Osteoblast (primary cell): Measurements from ENCODE around the gene OBSCN. TPM values are rescaled to one million over a fixed set of nuclear protein-coding genes. Genes with fewer than 3 reads are reported as not detected.

Experiments
- DNase-seq: peaks from one replicate; pipeline ENCODE4 v3.0.0; 2011; ENCODE audit warnings: low spot score, mixed read lengths; ENCODE audit not compliant: insufficient read length; ENCODE audit errors: missing footprints
- H2AFZ ChIP-seq: 2 replicates; pipeline ENCODE4 v1.6.0; 2011; ENCODE audit warnings: mild to moderate bottlenecking, low read length
- H3K27ac ChIP-seq: 2 replicates; pipeline ENCODE4 v1.5.1; 2011; ENCODE audit warnings: mild to moderate bottlenecking, low read depth, low read length, moderate library complexity
- H3K27me3 ChIP-seq: 2 replicates; pipeline ENCODE4 v1.6.0; 2012; ENCODE audit warnings: mild to moderate bottlenecking, control low read depth, inconsistent platforms, low read length, moderate library complexity; ENCODE audit not compliant: insufficient read depth
- H3K36me3 ChIP-seq: 2 replicates; pipeline ENCODE4 v1.5.1; 2011; ENCODE audit warnings: mild to moderate bottlenecking, low read length, control low read depth, moderate library complexity; ENCODE audit not compliant: insufficient read depth
- H3K4me1 ChIP-seq: 2 replicates; pipeline ENCODE4 v1.5.1; 2011; ENCODE audit warnings: mild to moderate bottlenecking, low read length, control low read depth, moderate library complexity; ENCODE audit not compliant: insufficient read depth
- H3K4me2 ChIP-seq: 2 replicates; pipeline ENCODE4 v1.6.0; 2011; ENCODE audit warnings: mild to moderate bottlenecking, low read length; ENCODE audit not compliant: insufficient read depth
- H3K4me3 ChIP-seq: fragments of 200-600 bp; sonication (generic); 3 replicates; pipeline ENCODE4 v1.5.1; 2012; ENCODE audit warnings: mild to moderate bottlenecking, low read length, inconsistent platforms; ENCODE audit not compliant: insufficient read depth
- H3K79me2 ChIP-seq: 2 replicates; pipeline ENCODE4 v1.6.0; 2012; ENCODE audit warnings: mild to moderate bottlenecking, low read length, control low read depth, inconsistent platforms; ENCODE audit not compliant: insufficient read depth
- H3K9me3 ChIP-seq: 2 replicates; pipeline ENCODE4 v1.5.1; 2011; ENCODE audit warnings: low read depth, low read length, control low read depth
- H4K20me1 ChIP-seq: 2 replicates; pipeline ENCODE4 v1.6.0; 2012; ENCODE audit warnings: mild to moderate bottlenecking, low read length, control low read depth; ENCODE audit not compliant: insufficient read depth
- CTCF ChIP-seq: IDR thresholded peaks from 2 replicates; pipeline ENCODE4 v1.5.1; 2011; ENCODE audit warnings: mild to moderate bottlenecking, low read depth, low read length, moderate library complexity; ENCODE audit errors: extremely low read depth
- total RNA-seq: library from RNA; depleted of rRNA; stranded (reverse); fragments of >200 nt; gene quantifications from 2 replicates; pipeline ENCODE4 v1.2.3, GENCODE V29; 2012

OBSCN gene
- total RNA-seq, 1 donor, result 2.9 TPM

- Histone ChIP-seq H3K79me2 (no peaks in the 10 kb centered on the region), H3K27ac (no peak overlapping the region), H3K4me3 (no peak overlapping the region), H3K36me3 (no peaks in the 10 kb centered on the region), H2AFZ (no peak overlapping the region), H4K20me1 (no peaks in the 10 kb centered on the region), H3K4me2 (no peak overlapping the region), H3K9me3 (no peaks in the 10 kb centered on the region), H3K4me1 (peaks cover 5% of the 10 kb centered on the region), H3K27me3 (no peaks in the 10 kb centered on the region)
- TF ChIP-seq CTCF, result no peak
- peak; percentile 86 for DNase-seq
These were observed 162.0 kb downstream of the OBSCN start for GRCh38 chr1:228369608-228370438.

- Histone ChIP-seq H3K27me3 (no peaks in the 10 kb centered on the region), H4K20me1 (no peaks in the 10 kb centered on the region), H3K4me2 (no peak overlapping the region), H3K4me3 (no peak overlapping the region), H2AFZ (no peak overlapping the region), H3K36me3 (no peaks in the 10 kb centered on the region), H3K9me3 (no peaks in the 10 kb centered on the region), H3K27ac (no peak overlapping the region), H3K79me2 (no peaks in the 10 kb centered on the region), H3K4me1 (peaks cover 5% of the 10 kb centered on the region)
- no peak for TF ChIP-seq CTCF
- DNase-seq, result no peak
These were observed 162.6 kb downstream of the OBSCN start for GRCh38 chr1:228370439-228370940.

DNA sequence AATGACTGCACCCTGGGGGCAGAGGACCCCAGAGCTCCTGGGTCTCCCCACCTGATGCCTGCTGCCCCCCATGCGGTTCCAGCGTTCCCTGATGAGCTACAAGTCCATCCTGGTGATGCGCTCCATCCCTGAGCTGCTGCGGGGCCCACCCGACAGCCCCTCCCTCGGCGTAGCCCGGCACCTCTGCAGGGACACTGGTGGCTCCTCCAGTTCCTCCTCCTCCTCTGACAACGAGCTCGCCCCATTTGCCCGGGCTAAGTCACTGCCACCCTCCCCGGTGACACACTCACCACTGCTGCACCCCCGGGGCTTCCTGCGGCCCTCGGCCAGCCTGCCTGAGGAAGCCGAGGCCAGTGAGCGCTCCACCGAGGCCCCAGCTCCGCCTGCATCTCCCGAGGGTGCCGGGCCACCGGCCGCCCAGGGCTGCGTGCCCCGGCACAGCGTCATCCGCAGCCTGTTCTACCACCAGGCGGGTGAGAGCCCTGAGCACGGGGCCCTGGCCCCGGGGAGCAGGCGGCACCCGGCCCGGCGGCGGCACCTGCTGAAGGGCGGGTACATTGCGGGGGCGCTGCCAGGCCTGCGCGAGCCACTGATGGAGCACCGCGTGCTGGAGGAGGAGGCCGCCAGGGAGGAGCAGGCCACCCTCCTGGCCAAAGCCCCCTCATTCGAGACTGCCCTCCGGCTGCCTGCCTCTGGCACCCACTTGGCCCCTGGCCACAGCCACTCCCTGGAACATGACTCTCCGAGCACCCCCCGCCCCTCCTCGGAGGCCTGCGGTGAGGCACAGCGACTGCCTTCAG is 163.3 kb downstream of the OBSCN start:
- DNase-seq, result peak; percentile 83
- Histone ChIP-seq H3K27ac (no peak overlapping the region), H3K4me3 (no peak overlapping the region), H3K4me2 (no peak overlapping the region), H3K79me2 (no peaks in the 10 kb centered on the region), H4K20me1 (no peaks in the 10 kb centered on the region), H3K27me3 (no peaks in the 10 kb centered on the region), H3K36me3 (no peaks in the 10 kb centered on the region), H3K9me3 (no peaks in the 10 kb centered on the region), H3K4me1 (peaks cover 5% of the 10 kb centered on the region), H2AFZ (no peak overlapping the region)
- TF ChIP-seq CTCF, result no peak

DNA sequence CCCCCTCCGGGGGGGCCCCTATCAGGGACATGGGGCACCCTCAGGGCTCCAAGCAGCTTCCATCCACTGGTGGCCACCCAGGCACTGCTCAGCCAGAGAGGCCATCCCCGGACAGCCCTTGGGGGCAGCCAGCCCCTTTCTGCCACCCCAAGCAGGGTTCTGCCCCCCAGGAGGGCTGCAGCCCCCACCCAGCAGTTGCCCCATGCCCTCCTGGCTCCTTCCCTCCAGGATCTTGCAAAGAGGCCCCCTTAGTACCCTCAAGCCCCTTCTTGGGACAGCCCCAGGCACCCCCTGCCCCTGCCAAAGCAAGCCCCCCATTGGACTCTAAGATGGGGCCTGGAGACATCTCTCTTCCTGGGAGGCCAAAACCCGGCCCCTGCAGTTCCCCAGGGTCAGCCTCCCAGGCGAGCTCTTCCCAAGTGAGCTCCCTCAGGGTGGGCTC is 163.9 kb downstream of the OBSCN start:
- Histone ChIP-seq H3K36me3 (no peaks in the 10 kb centered on the region), H2AFZ (no peak overlapping the region), H3K27ac (no peak overlapping the region), H3K4me3 (no peak overlapping the region), H3K79me2 (no peaks in the 10 kb centered on the region), H3K27me3 (no peaks in the 10 kb centered on the region), H3K4me1 (peaks cover 5% of the 10 kb centered on the region), H3K9me3 (no peaks in the 10 kb centered on the region), H3K4me2 (no peak overlapping the region), H4K20me1 (no peaks in the 10 kb centered on the region)
- DNase-seq, result peak; percentile 80
- no peak for TF ChIP-seq CTCF
